ENCODE results near the gene SHROOM2.

The SHROOM2 gene

DNA sequence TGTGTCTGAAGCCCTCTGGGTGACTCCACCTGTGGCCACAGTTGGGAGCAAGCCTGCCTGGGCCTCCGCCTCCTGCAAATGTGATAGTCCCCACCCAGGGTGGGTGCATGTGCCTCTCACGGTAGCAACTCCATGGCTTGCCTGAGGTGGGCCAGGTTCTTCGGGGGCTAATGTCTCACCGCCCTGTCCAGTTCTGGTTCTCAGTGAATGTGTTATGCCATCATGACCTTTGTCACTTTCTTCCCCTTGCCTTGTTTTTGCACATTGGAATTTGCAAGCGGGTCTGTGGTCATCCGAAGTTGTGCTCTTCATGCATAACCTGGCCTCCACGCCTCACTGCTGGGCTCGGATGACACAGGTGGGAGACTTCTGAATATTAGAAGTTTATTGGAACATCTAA is 39.7 kb downstream of the SHROOM2 start:
- no peak overlapping the region for H3K4me3 ChIP-seq (ENCODE audit: low read depth, low read length)
- DNase-seq (ENCODE audit: low read depth), result no peak
- no peak for TF ChIP-seq CTCF (IDR thresholded peaks at IDR 0.05; ENCODE audit: insufficient read depth, low read depth, low read length, missing control alignments)

DNA sequence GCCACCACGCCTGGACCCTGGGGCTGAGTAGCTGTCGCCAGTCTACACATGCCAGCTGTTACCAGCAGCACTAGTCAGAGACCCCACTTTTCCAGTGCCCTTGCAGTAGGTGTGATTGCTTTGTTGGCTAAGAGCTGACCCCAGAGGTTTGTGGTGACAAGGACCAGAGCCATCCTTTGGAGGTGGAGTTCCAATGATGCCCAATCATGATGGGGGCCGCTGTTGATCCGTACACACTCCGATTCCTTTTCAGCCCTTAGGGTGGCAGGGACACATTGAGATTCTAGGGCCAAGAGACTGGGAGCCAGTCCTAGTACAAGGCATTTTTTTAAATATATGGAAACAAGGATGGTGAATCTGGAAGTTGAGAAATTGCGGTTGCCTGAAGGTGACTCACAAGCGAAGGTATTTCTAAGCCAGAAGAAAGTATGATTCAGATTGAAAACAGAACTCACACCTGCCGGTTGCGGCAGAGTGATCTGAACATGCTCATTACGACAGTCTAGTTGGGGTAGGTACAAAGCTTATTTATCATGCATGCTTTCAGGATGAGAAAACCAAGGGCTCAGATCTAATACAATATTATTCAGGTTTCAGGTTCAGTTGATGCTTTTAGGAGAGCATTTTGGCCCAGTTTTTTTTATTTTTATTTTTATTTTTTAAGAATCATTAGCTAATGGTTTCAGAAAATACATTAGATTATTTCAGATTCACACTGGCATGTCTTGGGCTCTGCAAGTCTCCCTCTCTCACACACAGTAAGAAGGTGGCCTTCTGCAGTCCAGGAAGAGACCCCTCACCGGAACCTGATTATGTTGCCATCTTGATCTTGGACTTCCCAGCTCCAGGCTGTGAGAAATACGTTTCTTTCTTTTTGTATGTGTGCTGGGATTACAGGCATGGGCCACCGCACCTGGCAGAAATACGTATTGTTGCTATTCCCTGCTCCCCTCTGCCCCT is 43.4 kb downstream of the SHROOM2 start:
- H3K4me3 ChIP-seq (ENCODE audit: low read depth, low read length), result no peak overlapping the region
- peak; percentile 81 for DNase-seq (ENCODE audit: low read depth)
- TF ChIP-seq CTCF (IDR thresholded peaks at IDR 0.05; ENCODE audit: insufficient read depth, low read depth, low read length, missing control alignments), result no peak

DNA sequence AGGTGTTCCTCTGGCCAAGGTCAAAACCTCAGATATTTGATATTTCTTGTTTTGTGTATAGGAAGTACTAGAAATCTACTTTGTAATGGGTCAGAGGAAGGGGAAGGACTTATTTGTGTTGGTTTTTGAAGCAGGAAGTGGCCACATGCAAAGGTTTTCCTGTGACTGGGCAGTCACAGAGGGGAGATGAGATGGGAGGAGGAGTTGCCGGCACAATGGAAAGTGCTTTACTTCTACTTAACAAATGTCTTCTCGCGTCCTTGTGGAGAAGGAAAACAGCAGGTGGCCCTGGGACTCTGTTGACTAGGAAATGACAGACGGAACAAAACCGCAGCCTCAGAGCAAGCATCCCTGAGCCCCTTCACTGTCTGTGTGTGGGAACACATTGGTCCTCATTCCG is 46.6 kb downstream of the SHROOM2 start:
- TF ChIP-seq CTCF (IDR thresholded peaks at IDR 0.05; ENCODE audit: insufficient read depth, low read depth, low read length, missing control alignments), result no peak
- no peak overlapping the region for H3K4me3 ChIP-seq (ENCODE audit: low read depth, low read length)
- peak; percentile 33 for DNase-seq (ENCODE audit: low read depth)

DNA sequence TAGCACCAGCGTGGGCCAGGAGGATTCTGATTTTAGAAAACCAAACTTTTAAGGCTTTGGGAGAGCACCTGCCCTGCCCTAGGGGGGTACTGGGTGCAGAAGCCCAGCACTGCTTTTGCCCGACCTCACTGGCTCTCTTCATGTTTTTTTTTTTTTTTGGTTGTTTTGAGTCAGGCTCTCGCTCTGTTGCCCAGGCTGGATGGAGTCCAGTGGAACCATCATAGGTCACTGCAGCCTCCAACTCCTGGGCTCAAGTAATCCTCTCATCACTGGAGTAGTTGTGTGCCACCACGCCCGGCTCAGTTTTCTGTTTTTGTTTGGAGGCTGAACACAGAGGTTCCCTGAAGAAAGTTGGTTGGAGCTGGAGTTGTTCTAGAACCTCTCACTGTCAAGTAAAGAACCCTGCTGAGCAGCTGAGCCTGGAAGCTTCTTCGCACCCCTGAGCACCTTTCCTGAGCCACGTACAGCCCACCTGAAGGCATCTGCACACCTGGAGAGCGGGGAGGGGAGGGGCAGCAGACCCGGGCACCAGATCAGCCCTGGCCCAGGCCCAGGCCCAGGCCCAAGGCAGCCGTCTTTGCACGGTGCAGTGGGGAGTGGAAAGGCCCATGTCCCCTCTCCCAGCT is 49.5 kb downstream of the SHROOM2 start:
- no peak overlapping the region for H3K4me3 ChIP-seq (ENCODE audit: low read depth, low read length)
- no peak for TF ChIP-seq CTCF (IDR thresholded peaks at IDR 0.05; ENCODE audit: insufficient read depth, low read depth, low read length, missing control alignments)
- no peak for DNase-seq (ENCODE audit: low read depth)

GRCh38 chrX:9842541-9842940 is 56.3 kb downstream of the SHROOM2 start:
- DNase-seq (ENCODE audit: low read depth), result no peak
- TF ChIP-seq CTCF (IDR thresholded peaks at IDR 0.05; ENCODE audit: insufficient read depth, low read depth, low read length, missing control alignments), result no peak
- no peak overlapping the region for H3K4me3 ChIP-seq (ENCODE audit: low read depth, low read length)

DNA sequence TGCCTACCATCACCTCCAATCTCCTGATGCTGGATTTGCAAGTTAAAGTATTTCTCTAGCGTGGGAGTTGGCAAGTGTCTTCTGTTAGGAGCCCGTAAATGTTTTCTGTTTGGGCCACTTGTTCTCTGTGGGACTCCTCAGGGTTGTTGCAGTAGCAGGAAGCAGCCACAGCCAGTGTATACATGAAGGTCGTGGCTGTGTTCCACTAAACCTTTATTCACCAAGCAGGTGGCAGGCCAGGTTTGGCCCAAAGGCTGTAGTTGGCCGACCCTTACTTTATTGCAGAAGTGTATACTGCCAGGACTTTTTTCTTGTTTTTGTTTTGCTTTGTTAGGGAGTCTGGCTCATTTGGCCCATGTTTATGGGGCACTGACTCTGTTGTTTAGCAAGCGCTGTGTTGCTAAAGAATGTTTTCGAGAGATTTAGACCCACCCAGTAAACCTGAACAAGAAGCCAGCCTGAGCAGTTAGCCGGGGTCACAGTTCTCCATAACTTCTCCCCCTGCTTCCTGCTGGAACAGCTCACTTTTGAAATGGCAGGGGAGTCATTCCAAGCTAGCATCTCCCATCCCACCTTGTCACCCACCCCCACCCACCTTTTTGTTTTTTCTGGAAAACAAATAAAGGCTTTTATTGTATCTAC is 58.8 kb downstream of the SHROOM2 start:
- no peak overlapping the region for H3K4me3 ChIP-seq (ENCODE audit: low read depth, low read length)
- no peak for DNase-seq (ENCODE audit: low read depth)
- no peak for TF ChIP-seq CTCF (IDR thresholded peaks at IDR 0.05; ENCODE audit: insufficient read depth, low read depth, low read length, missing control alignments)
